Stimulated activated CD4-positive, alpha-beta T cell treated with anti-CD3 and anti-CD28 coated beads, Interleukin-15, amount 100 ng/mL, for 1 hour (primary cell): ENCODE measurements around the gene PEX11A.
A peak's percentile ranks its signal among the peaks of the same experiment; 100 is the strongest.
"Not testable (repeated sequence)": the region's sequence is repeated elsewhere in the genome, so short reads cannot be mapped to it uniquely, and the experiment has no call there.

Experiments used
- DNase-seq, 2 donors: peaks; one replicate each; pipeline ENCODE4 v3.0.0-alpha.2; 2020; ENCODE audit warnings: low read depth in 1 of 2, low spot score in 1 of 2

Gene PEX11A

GRCh38 chr15:89690276-89691218, at the start of gene PEX11A, which contains the start of gene WDR93:
TSS of gene PEX11A (minus strand) at chr15:89690754. CDS start at chr15:89690632, 122 bp downstream.
TSS of gene WDR93 (plus strand) at chr15:89690811. CDS start at chr15:89701747, 10,936 bp downstream.
- DNase-seq = peak; percentile 53 to 64

GRCh38 chr15:89740137-89740536, 49.6 kb upstream of the PEX11A start:
- peak; percentile 5 to 21 for DNase-seq

GRCh38 chr15:89735773-89736172, 45.2 kb upstream of the PEX11A start:
- DNase-seq = no peak

- DNase-seq = no peak
Measured at GRCh38 chr15:89732451-89733172, 42.1 kb upstream of the PEX11A start.

- no peak for DNase-seq
Measured at GRCh38 chr15:89731275-89731674, 40.7 kb upstream of the PEX11A start.

GRCh38 chr15:89728254-89728653, 37.7 kb upstream of the PEX11A start:
- DNase-seq = no peak

GRCh38 chr15:89725064-89725463, 34.5 kb upstream of the PEX11A start:
- no peak for DNase-seq

GRCh38 chr15:89724621-89725020, 34.1 kb upstream of the PEX11A start:
- no peak for DNase-seq

- DNase-seq = no peak
Measured at GRCh38 chr15:89723031-89723430, 32.5 kb upstream of the PEX11A start.

- no peak for DNase-seq
Measured at GRCh38 chr15:89714775-89715174, 24.2 kb upstream of the PEX11A start.

GRCh38 chr15:89707577-89707976, 17.0 kb upstream of the PEX11A start:
- no peak for DNase-seq

- no peak for DNase-seq
Measured at GRCh38 chr15:89704411-89704810, 13.9 kb upstream of the PEX11A start.

- DNase-seq = no peak
Measured at GRCh38 chr15:89695198-89695597, 4.6 kb upstream of the PEX11A start.

GRCh38 chr15:89693696-89694095, 3.1 kb upstream of the PEX11A start:
- DNase-seq = no peak

- DNase-seq = no peak
Measured at GRCh38 chr15:89693091-89693490, 2.5 kb upstream of the PEX11A start.

- not testable (repeated sequence) for DNase-seq
Measured at GRCh38 chr15:89689930-89690275, 651 bp downstream of the PEX11A start.

GRCh38 chr15:89686522-89686921, 4.0 kb downstream of the PEX11A start:
- no peak for DNase-seq

GRCh38 chr15:89685995-89686394, 4.6 kb downstream of the PEX11A start:
- DNase-seq = no peak

GRCh38 chr15:89681146-89681545, 9.4 kb downstream of the PEX11A start:
- DNase-seq = no peak

- DNase-seq = no peak
Measured at GRCh38 chr15:89680282-89680873, 10.2 kb downstream of the PEX11A start.

- no peak for DNase-seq
Measured at GRCh38 chr15:89679212-89679611, 11.3 kb downstream of the PEX11A start, which contains the start of gene PLIN1. TSS of gene PLIN1 (minus strand) at chr15:89679367. CDS start at chr15:89677489, 1,878 bp downstream.

- DNase-seq = no peak
Measured at GRCh38 chr15:89677381-89677780, 13.2 kb downstream of the PEX11A start.
